ENCODE results near the gene ZNF609.
"Not testable (repeated sequence)": the region's sequence is repeated elsewhere in the genome, so short reads cannot be mapped to it uniquely, and the experiment has no call there.

ZNF609 gene

GRCh38 chr15:64456634-64457108 lies 3.7 kb upstream of the ZNF609 start:
- no peak for DNase-seq

GRCh38 chr15:64459066-64459781 lies 1.2 kb upstream of the ZNF609 start:
- no peak for DNase-seq

- no peak for DNase-seq
These were observed 644 bp downstream of the ZNF609 start for GRCh38 chr15:64460724-64461720.

GRCh38 chr15:64461721-64462162 lies 1.4 kb downstream of the ZNF609 start:
- no peak for DNase-seq

GRCh38 chr15:64462492-64462891 lies 2.1 kb downstream of the ZNF609 start:
- no peak for DNase-seq

- no peak for DNase-seq
These were observed 4.1 kb downstream of the ZNF609 start for GRCh38 chr15:64464276-64465005.

GRCh38 chr15:64466408-64467141 lies 6.2 kb downstream of the ZNF609 start:
- DNase-seq = no peak

- no peak for DNase-seq
These were observed 11.8 kb downstream of the ZNF609 start for GRCh38 chr15:64472161-64472560.

GRCh38 chr15:64474846-64475245 lies 14.5 kb downstream of the ZNF609 start:
- no peak for DNase-seq

- DNase-seq = no peak
These were observed 16.2 kb downstream of the ZNF609 start for GRCh38 chr15:64476550-64476949.

- no peak for DNase-seq
These were observed 18.5 kb downstream of the ZNF609 start for GRCh38 chr15:64478863-64479262.

- no peak for DNase-seq
These were observed 20.5 kb downstream of the ZNF609 start for GRCh38 chr15:64480891-64481290.

- no peak for DNase-seq
These were observed 23.4 kb downstream of the ZNF609 start for GRCh38 chr15:64483749-64484148.

- no peak for DNase-seq
These were observed 25.4 kb downstream of the ZNF609 start for GRCh38 chr15:64485796-64486195.

GRCh38 chr15:64490598-64491259 lies 30.4 kb downstream of the ZNF609 start:
- no peak for DNase-seq

- no peak for DNase-seq
These were observed 33.3 kb downstream of the ZNF609 start for GRCh38 chr15:64493641-64494040.

- not testable (repeated sequence) for DNase-seq
These were observed 35.6 kb downstream of the ZNF609 start for GRCh38 chr15:64495968-64496367.

- DNase-seq = no peak
These were observed 40.5 kb downstream of the ZNF609 start for GRCh38 chr15:64500695-64501395.

GRCh38 chr15:64501396-64501715 lies 41.0 kb downstream of the ZNF609 start:
- DNase-seq = no peak

GRCh38 chr15:64502151-64502550 lies 41.8 kb downstream of the ZNF609 start:
- no peak for DNase-seq

- DNase-seq = no peak
These were observed 42.2 kb downstream of the ZNF609 start for GRCh38 chr15:64502551-64502950.

All from activated gamma-delta T cell (primary cell).